Measurements from ENCODE around the gene TEKT2. TPM values are rescaled to one million over a fixed set of nuclear protein-coding genes. Genes with fewer than 3 reads are reported as not detected.

The TEKT2 gene
- total RNA-seq, 1 experiment from 2014 or later = not detected

GRCh38 chr1:36118447-36119204 lies 34.7 kb downstream of the TEKT2 start:
- Mint-ChIP-seq H3K9me3 (ENCODE audit: unreplicated experiment) (no peaks in the 10 kb centered on the region), H3K27ac (ENCODE audit: low read depth, unreplicated experiment) (no peak overlapping the region), H3K4me3 (ENCODE audit: unreplicated experiment) (no peak overlapping the region), H3K36me3 (ENCODE audit: insufficient read depth, unreplicated experiment) (no peaks in the 10 kb centered on the region), H3K27me3 (ENCODE audit: insufficient read depth, unreplicated experiment) (peaks cover 8% of the 10 kb centered on the region), H3K4me1 (ENCODE audit: insufficient read depth, unreplicated experiment) (no peaks in the 10 kb centered on the region)
- no peak for DNase-seq (ENCODE audit: unreplicated experiment)
- intact Hi-C loops (cut with micrococcal nuclease) = no loop called here
- POLR2A ChIA-PET = interaction anchor here (0.6 to 1.3 kb wide), 5 partner anchors 12 to 78 kb away, joined by 3 to 4 read pairs (median 3); partner anchors contain the start of gene TRAPPC3
- TF ChIP-seq CTCF (IDR thresholded peaks at IDR 0.05; ENCODE audit: unreplicated experiment) = no peak
- BruUV-seq (replicated peaks) = no TSS peak
- CTCF ChIA-PET = interaction anchor here (0.7 to 1.7 kb wide), 4 partner anchors 9 to 31 kb away, joined by 3 to 5 read pairs (median 4); no protein-coding TSS in a partner anchor

- H3K27ac Mint-ChIP-seq (ENCODE audit: low read depth, unreplicated experiment) = no peak overlapping the region
- DNase-seq (ENCODE audit: unreplicated experiment) = no peak
- H3K9me3 Mint-ChIP-seq (ENCODE audit: unreplicated experiment) = no peaks in the 10 kb centered on the region
- intact Hi-C loops (cut with micrococcal nuclease) = no loop called here
- CTCF ChIA-PET = interaction anchor here (0.9 to 1.7 kb wide), 3 partner anchors 12 to 29 kb away, joined by 3 to 4 read pairs (median 3); no protein-coding TSS in a partner anchor
- no peaks in the 10 kb centered on the region for H3K4me1 Mint-ChIP-seq (ENCODE audit: insufficient read depth, unreplicated experiment)
- no TSS peak for BruUV-seq (replicated peaks)
- no peak for TF ChIP-seq CTCF (IDR thresholded peaks at IDR 0.05; ENCODE audit: unreplicated experiment)
- POLR2A ChIA-PET = interaction anchor here (0.6 to 1.1 kb wide), 2 partner anchors 30 to 78 kb away, joined by 3 read pairs; partner anchors contain the start of gene TRAPPC3
- peaks cover 16% of the 10 kb centered on the region for H3K27me3 Mint-ChIP-seq (ENCODE audit: insufficient read depth, unreplicated experiment)
- H3K4me3 Mint-ChIP-seq (ENCODE audit: unreplicated experiment) = no peak overlapping the region
- no peaks in the 10 kb centered on the region for H3K36me3 Mint-ChIP-seq (ENCODE audit: insufficient read depth, unreplicated experiment)
These were observed 35.6 kb downstream of the TEKT2 start for GRCh38 chr1:36119456-36119855.

GRCh38 chr1:36122062-36123030 lies 38.5 kb downstream of the TEKT2 start:
- H3K4me3 Mint-ChIP-seq (ENCODE audit: unreplicated experiment) = no peak overlapping the region
- H3K9me3 Mint-ChIP-seq (ENCODE audit: unreplicated experiment) = no peaks in the 10 kb centered on the region
- BruUV-seq (replicated peaks) = no TSS peak
- no peaks in the 10 kb centered on the region for H3K4me1 Mint-ChIP-seq (ENCODE audit: insufficient read depth, unreplicated experiment)
- no peak for DNase-seq (ENCODE audit: unreplicated experiment)
- no peaks in the 10 kb centered on the region for H3K36me3 Mint-ChIP-seq (ENCODE audit: insufficient read depth, unreplicated experiment)
- TF ChIP-seq CTCF (IDR thresholded peaks at IDR 0.05; ENCODE audit: unreplicated experiment) = no peak
- intact Hi-C loops (cut with micrococcal nuclease) = no loop called here
- peaks cover 21% of the 10 kb centered on the region for H3K27me3 Mint-ChIP-seq (ENCODE audit: insufficient read depth, unreplicated experiment)
- H3K27ac Mint-ChIP-seq (ENCODE audit: low read depth, unreplicated experiment) = no peak overlapping the region
- CTCF ChIA-PET = interaction anchor here (0.6 to 0.9 kb wide), 3 partner anchors 10 to 22 kb away, joined by 3 to 5 read pairs (median 3); no protein-coding TSS in a partner anchor
- POLR2A ChIA-PET = interaction anchor here (0.7 kb wide), 1 partner anchor 102 kb away, joined by 3 read pairs; the partner anchor contains the start of gene THRAP3

- Mint-ChIP-seq H3K36me3 (ENCODE audit: insufficient read depth, unreplicated experiment) (no peaks in the 10 kb centered on the region), H3K4me1 (ENCODE audit: insufficient read depth, unreplicated experiment) (no peaks in the 10 kb centered on the region), H3K27ac (ENCODE audit: low read depth, unreplicated experiment) (no peak overlapping the region), H3K4me3 (ENCODE audit: unreplicated experiment) (no peak overlapping the region), H3K9me3 (ENCODE audit: unreplicated experiment) (no peaks in the 10 kb centered on the region), H3K27me3 (ENCODE audit: insufficient read depth, unreplicated experiment) (peaks cover 21% of the 10 kb centered on the region)
- TF ChIP-seq CTCF (IDR thresholded peaks at IDR 0.05; ENCODE audit: unreplicated experiment) = no peak
- ChIA-PET CTCF (no interaction called here), POLR2A (no interaction called here)
- DNase-seq (ENCODE audit: unreplicated experiment) = no peak
- intact Hi-C loops (cut with micrococcal nuclease) = no loop called here
- no TSS peak for BruUV-seq (replicated peaks)
These were observed 39.5 kb downstream of the TEKT2 start for GRCh38 chr1:36123356-36123755.
